AG04449 (cell line): Measurements from ENCODE around the gene CTSC.

Experiments
- CTCF ChIA-PET: fragments of 350-600 bp; formaldehyde crosslinking; extraction: SDS; loops from one replicate; lab custom pipeline; 2021; ENCODE audit warnings: antibody characterized with exemption; lab: Yijun Ruan, JAX
- POLR2A ChIA-PET: fragments of 400-600, 350-600 bp; formaldehyde crosslinking; extraction: SDS; loops from one replicate; lab custom pipeline; 2020; ENCODE audit warnings: antibody characterized with exemption, inconsistent platforms; lab: Yijun Ruan, JAX
- DNase-seq: peaks from one replicate; pipeline ENCODE4 v3.0.0-alpha.2; 2010; ENCODE audit warnings: low read depth, low spot score
- H3K4me3 ChIP-seq: 2 replicates; pipeline ENCODE4 v1.5.1; 2011; ENCODE audit warnings: low read depth, mild to moderate bottlenecking, control low read depth, low read length
- CTCF ChIP-seq: IDR thresholded peaks from one replicate; pipeline ENCODE4 v1.5.1; 2011; ENCODE audit warnings: mild to moderate bottlenecking, moderate library complexity, low read length, control low read depth, inconsistent platforms; ENCODE audit not compliant: insufficient read depth; ENCODE audit errors: missing control alignments

CTSC gene

GRCh38 chr11:88377646-88378045 lies 40.1 kb upstream of the CTSC start:
- no peak for DNase-seq
- POLR2A ChIA-PET, result no interaction called here
- no peak overlapping the region for H3K4me3 ChIP-seq
- CTCF ChIA-PET, result interaction anchor here (1.8 kb wide), 1 partner anchor 10 kb away, joined by 5 read pairs; no protein-coding TSS in a partner anchor
- TF ChIP-seq CTCF, result no peak

DNA sequence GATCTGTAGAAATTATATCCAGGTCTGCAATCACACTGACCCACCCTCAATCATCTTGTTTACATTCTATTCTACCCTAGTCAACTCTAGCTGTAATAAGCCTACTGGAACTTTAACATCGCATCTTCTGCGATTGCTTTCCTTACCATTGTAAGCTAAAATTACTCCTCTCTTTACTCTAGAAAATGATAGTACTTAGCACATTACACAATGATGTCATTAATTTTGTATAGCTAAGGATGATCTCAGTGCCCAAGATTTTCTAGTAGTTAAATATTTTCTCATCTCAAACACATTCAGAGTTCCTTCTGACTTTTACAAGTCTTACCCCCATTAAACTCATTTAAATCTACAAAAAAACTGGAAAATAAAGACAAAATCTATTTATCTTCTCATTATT lies 39.6 kb upstream of the CTSC start:
- no peak for TF ChIP-seq CTCF
- DNase-seq, result no peak
- no peak overlapping the region for H3K4me3 ChIP-seq
- CTCF ChIA-PET, result interaction anchor here (1.8 kb wide), 1 partner anchor 10 kb away, joined by 5 read pairs; no protein-coding TSS in a partner anchor
- POLR2A ChIA-PET, result no interaction called here

GRCh38 chr11:88375927-88376470 lies 38.5 kb upstream of the CTSC start:
- ChIA-PET POLR2A (no interaction called here), CTCF (interaction anchor here (1.8 kb wide), 1 partner anchor 8 kb away, joined by 5 read pairs; no protein-coding TSS in a partner anchor)
- DNase-seq, result no peak
- no peak for TF ChIP-seq CTCF
- no peak overlapping the region for H3K4me3 ChIP-seq

GRCh38 chr11:88370782-88371181 lies 33.2 kb upstream of the CTSC start:
- CTCF ChIA-PET, result no interaction called here

DNA sequence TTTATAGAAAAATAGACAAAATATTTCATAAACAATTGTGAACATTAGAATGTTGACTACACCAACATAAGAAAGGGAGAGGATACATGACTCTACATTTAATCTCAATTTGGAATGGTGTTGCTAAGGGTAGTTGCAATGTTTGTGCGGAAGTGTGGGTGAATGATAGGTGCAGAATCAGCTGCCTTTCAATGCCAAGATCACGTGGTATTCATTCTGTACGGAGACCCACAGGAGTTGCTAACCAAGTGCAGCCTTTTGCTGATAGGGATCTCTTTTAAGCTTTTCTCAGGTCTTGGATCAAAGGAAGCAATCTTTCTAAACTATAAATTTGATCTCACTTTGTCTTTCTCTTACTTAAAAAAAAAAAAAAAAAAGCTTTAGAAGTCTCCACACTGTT lies 29.8 kb upstream of the CTSC start:
- H3K4me3 ChIP-seq, result no peak overlapping the region
- ChIA-PET CTCF (interaction anchor here (1.1 to 1.4 kb wide), 2 partner anchors 9 to 17 kb away, joined by 3 to 5 read pairs; no protein-coding TSS in a partner anchor), POLR2A (interaction anchor here (0.6 kb wide), 1 partner anchor 20 kb away, joined by 4 read pairs; no protein-coding TSS in a partner anchor)
- no peak for TF ChIP-seq CTCF
- no peak for DNase-seq

More at GRCh38 chr11:88370782-88371181, 33.2 kb upstream of the CTSC start:
- POLR2A ChIA-PET, result no interaction called here
- H3K4me3 ChIP-seq, result no peak overlapping the region
- TF ChIP-seq CTCF, result no peak
- DNase-seq, result no peak

GRCh38 chr11:88363648-88364065 lies 26.1 kb upstream of the CTSC start:
- DNase-seq, result no peak
- CTCF ChIA-PET, result no interaction called here
- TF ChIP-seq CTCF, result no peak
- H3K4me3 ChIP-seq, result no peak overlapping the region
- POLR2A ChIA-PET, result no interaction called here
